ENCODE data around the gene LRIG1. TPM values are rescaled to one million over a fixed set of nuclear protein-coding genes. Genes with fewer than 3 reads are reported as not detected.

The LRIG1 gene
- total RNA-seq, 8 experiments from 2014 or later, result 15.0 to 135 (median 39.6) TPM

DNA sequence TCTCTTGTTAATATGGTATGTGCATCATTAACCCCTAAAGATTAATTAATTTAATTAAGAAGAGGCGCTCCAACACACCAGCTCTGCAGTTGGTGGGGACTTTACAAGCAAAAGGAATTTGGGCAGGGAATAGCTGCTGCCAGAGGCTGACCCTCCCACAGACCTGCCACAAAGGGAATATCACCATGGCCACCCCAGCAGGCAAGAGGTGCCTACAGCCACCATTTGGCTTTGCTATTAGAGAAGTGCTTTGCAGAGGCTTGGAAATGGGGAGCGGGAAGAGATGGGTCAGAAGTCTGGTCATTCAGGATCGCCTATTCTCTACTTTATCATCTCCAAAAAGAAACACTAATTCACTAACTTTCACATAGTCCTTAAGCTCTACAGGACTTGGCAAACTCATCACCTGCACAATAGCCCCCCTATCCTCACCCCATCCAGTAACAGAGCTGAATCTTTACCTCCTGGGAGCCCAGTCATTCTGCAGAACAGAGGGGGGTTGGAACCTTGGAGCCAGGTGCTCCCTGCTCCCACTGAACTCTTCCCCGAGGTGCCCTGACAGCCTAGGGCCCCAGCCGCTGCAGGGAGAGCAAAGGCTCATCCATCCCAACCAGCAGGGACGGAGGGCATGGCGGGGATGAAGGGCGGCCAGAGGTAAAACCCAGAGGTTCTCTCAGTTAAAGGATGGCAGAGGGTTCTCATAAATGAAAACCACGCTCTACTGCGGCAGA lies 29.7 kb downstream of the LRIG1 start:
- WGBS, 10 experiments, result 83 to 100% (median 98%) methylated on average over 1 to 8 of the region's 10 CpGs; no CpG with 5 or more reads in 2 of the 10 experiments
- ATAC-seq (replicated peaks in 6 of 8), result peak in 1 of 8 experiments; percentile 20
- no peak overlapping the region for H3K27ac ChIP-seq
- H3K4me1 ChIP-seq (replicated peaks in 1 of 2), result peaks cover 43 to 65% of the 10 kb centered on the region in 2 donors
- no peak overlapping the region for H3K4me3 ChIP-seq
- in situ Hi-C loops (cut with MboI; ENCODE audit: low pct_unique_long_range_greater_than_20kb in 2 of 9, low sequenced_read_pairs in 9 of 9, unreplicated experiment in 9 of 9), result no loop called here

DNA sequence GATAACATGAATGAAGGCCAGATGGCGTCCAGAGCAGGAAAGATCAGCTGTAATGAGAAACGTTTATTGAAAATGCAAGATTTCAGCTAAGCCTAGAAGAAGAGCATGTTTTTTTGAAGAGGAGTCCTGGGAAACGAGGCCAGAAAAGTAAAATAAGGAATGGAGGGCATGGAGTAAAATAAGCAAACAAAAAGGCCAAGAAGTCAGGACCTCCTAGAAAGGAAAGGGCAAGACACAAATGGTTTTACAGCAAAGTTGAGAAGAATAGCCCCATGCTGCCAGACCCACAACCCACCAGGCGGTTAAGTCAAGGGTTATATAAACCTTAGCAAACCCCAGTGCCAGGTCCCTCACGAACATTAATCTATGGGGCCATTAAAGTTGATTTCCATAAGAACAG lies 30.5 kb downstream of the LRIG1 start:
- no peak overlapping the region for H3K27ac ChIP-seq
- H3K4me3 ChIP-seq, result no peak overlapping the region
- in situ Hi-C loops (cut with MboI; ENCODE audit: low pct_unique_long_range_greater_than_20kb in 2 of 9, low sequenced_read_pairs in 9 of 9, unreplicated experiment in 9 of 9), result no loop called here
- H3K4me1 ChIP-seq (replicated peaks in 1 of 2), result peaks cover 34 to 56% of the 10 kb centered on the region in 2 donors
- ATAC-seq (replicated peaks in 6 of 8), result no peak
- 47 to 98% (median 85%) methylated on average over 2 to 5 of the region's 5 CpGs for WGBS, 10 experiments

DNA sequence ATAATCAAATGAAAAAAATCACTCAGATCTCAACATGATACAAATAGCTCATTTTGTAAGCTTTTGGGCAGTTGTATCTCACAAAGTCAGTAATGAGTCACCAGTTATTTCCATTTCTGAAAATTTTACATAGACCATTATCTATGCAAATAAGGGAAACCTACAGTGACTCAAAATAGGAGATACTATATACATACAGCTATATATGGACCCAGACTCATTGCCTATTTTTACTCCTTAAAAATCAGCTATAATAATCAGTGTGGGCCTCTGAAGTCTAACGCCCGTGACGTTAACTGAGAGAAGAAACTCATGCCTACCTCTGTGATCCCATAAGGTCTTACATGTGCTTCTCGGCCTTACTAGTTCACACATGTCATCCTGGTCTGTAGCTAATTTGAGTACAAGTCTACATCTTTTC lies 31.6 kb downstream of the LRIG1 start:
- H3K4me1 ChIP-seq (replicated peaks in 1 of 2), result peaks cover 33 to 53% of the 10 kb centered on the region in 2 donors
- peak in 4 of 8 experiments; percentile 31 to 89 (median 78) for ATAC-seq (replicated peaks in 6 of 8)
- 0 to 100% (median 86%) methylated on average over 1 to 4 of the region's 4 CpGs; no CpG with 5 or more reads in 1 of the 10 experiments for WGBS, 10 experiments
- in situ Hi-C loops (cut with MboI; ENCODE audit: low pct_unique_long_range_greater_than_20kb in 2 of 9, low sequenced_read_pairs in 9 of 9, unreplicated experiment in 9 of 9), result no loop called here
- H3K27ac ChIP-seq, result no peak overlapping the region
- H3K4me3 ChIP-seq, result no peak overlapping the region

DNA sequence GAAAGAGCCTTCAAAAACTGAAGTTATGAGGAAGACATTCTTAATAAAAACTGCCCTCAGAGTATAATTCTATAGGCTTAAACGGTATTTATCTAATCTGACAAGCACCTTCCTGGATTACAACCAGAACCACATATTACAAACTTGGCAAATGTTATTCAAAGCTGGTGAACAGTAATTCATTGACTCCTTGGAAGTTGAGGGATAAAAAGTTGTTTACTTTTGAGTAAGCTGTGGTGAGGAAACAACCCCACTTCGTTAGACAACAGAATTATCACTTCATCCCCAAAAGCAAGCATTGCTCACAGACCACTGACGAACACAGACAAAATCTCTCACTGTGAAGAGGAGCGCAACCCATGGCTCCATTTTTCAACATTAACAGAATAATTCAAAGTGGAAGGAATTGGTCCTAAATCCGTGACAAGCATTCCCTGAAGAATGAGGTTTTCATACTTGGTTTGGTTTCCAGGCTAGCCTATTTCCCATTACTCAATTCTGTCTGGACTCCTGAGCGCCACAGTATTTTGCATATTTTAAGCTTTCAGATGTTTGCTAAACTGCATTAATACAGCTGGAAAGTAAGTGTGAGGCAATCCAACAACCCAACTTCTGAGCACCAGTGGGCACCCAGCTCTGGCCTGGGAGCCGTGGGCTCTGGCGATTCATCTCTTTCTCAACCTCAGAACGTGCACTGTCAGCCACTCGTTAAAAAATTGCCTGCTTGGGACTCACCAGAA lies 32.7 kb downstream of the LRIG1 start:
- no peak overlapping the region for H3K27ac ChIP-seq
- H3K4me1 ChIP-seq (replicated peaks in 1 of 2), result peaks cover 35 to 53% of the 10 kb centered on the region in 2 donors
- 11 to 100% (median 76%) methylated on average over 2 to 7 of the region's 10 CpGs for WGBS, 10 experiments
- in situ Hi-C loops (cut with MboI; ENCODE audit: low pct_unique_long_range_greater_than_20kb in 2 of 9, low sequenced_read_pairs in 9 of 9, unreplicated experiment in 9 of 9), result no loop called here
- no peak overlapping the region for H3K4me3 ChIP-seq
- peak in 3 of 8 experiments; percentile 39 to 68 (median 57) for ATAC-seq (replicated peaks in 6 of 8)

DNA sequence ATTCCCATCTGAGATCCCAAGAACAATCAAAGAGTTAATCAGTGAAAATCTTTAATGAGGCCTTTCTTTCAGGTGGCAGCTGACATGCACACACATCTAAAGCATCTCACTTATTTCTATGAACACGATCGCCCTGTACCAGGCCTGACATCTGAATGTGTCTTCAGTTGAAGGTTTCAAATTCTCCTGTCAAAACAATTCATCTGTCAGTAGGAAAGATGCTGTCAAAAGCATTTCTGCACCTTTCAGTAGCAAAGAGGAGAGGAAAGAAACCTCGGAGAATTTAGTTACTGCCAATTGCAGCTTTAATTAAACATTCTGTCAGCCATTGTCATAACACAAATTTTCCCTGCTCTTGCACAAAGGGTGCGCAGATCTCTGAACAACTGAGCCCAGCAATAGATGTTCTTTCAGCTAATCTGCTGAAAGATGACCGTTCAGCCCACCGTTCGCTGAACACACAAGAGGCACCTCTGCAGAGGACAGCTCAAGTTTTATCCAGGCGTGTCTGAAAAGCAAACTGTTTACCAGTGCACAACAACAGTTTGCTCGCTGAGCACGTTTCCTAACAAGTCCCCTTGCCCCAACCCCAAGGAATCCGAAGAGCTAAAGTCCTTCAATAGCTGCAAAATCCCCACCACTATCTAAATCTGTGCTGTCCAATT lies 34.1 kb downstream of the LRIG1 start:
- no peak overlapping the region for H3K4me3 ChIP-seq
- H3K4me1 ChIP-seq (replicated peaks in 1 of 2), result peaks cover 29 to 45% of the 10 kb centered on the region in 2 donors
- ATAC-seq (replicated peaks in 6 of 8), result peak in 1 of 8 experiments; percentile 24
- WGBS, 10 experiments, result 20 to 100% (median 83%) methylated on average over 1 to 9 of the region's 11 CpGs
- no peak overlapping the region for H3K27ac ChIP-seq
- in situ Hi-C loops (cut with MboI; ENCODE audit: low pct_unique_long_range_greater_than_20kb in 2 of 9, low sequenced_read_pairs in 9 of 9, unreplicated experiment in 9 of 9), result no loop called here

DNA sequence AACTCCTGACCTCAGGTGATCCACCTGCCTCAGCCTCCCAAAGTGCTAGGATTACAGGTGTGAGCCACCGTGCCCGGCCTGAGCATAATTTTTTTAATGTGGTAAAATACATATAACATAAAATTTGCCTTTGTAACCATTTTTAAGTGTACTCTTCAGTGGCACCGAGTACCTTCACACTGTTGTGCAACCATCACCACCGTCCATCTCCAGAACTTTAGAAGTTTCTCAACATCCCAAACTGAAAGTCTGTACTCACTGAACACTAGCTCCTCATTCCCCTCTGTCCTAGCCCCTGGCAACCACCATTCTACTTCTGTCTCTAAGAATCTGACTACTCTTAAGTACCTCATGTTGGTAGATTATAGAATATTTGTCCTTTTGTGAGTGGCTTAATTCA lies 35.2 kb downstream of the LRIG1 start:
- ATAC-seq (replicated peaks in 6 of 8), result no peak
- in situ Hi-C loops (cut with MboI; ENCODE audit: low pct_unique_long_range_greater_than_20kb in 2 of 9, low sequenced_read_pairs in 9 of 9, unreplicated experiment in 9 of 9), result no loop called here
- H3K4me3 ChIP-seq, result no peak overlapping the region

DNA sequence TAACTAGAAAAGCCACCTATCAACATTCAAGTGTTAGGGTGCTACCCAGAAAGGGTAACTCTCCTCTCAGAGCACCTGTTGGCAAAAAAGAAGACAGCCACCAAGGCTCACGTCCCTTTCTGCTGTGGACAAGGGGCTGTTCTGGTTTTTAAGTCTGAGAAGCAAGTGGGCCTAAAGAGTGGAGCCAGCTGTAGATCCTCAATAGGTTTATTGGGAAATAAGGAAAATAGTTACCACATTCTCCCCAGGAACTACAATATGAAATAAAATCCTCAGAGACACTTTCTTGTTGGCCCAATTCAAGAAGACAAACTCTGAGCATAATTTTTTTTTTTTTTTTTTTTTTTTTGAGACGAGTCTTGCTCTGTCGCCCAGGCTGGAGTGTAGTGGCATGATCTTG lies 35.8 kb downstream of the LRIG1 start:
- ATAC-seq (replicated peaks in 6 of 8), result no peak
- H3K4me1 ChIP-seq (replicated peaks in 1 of 2), result peaks cover 29 to 39% of the 10 kb centered on the region in 2 donors
- H3K27ac ChIP-seq, result no peak overlapping the region
- 80 to 100% (median 100%) methylated on average over 1 to 3 of the region's 3 CpGs; no CpG with 5 or more reads in 3 of the 10 experiments for WGBS, 10 experiments
- in situ Hi-C loops (cut with MboI; ENCODE audit: low pct_unique_long_range_greater_than_20kb in 2 of 9, low sequenced_read_pairs in 9 of 9, unreplicated experiment in 9 of 9), result no loop called here
- no peak overlapping the region for H3K4me3 ChIP-seq

More for the DNA sequence above, 35.2 kb downstream of the LRIG1 start:
- Histone ChIP-seq H3K27ac (no peak overlapping the region), H3K4me1 (replicated peaks in 1 of 2) (peaks cover 29 to 39% of the 10 kb centered on the region in 2 donors)
- 67 to 100% (median 97%) methylated on average over 1 to 4 of the region's 4 CpGs; no CpG with 5 or more reads in 4 of the 10 experiments for WGBS, 10 experiments

DNA sequence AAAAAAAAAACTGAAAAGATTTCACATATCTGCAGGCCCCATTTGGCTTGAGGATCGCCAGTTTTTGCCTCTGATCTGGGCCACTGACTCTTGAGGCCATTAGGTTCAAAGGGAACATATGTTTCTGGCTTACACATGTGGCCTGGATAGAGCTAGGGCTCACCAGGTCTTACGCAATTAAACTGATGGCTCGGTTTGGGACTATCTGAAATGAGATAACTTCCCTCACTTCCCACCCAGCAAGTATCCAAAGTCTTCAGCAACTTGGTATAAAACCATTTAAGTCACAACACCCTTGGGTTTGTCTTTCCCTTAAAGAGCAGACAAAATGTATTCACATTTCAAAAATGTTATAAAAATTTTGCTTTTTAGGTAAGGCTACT lies 36.3 kb downstream of the LRIG1 start:
- Histone ChIP-seq H3K4me1 (replicated peaks in 1 of 2) (peaks cover 29 to 39% of the 10 kb centered on the region in 2 donors), H3K27ac (no peak overlapping the region), H3K4me3 (no peak overlapping the region)
- WGBS, 10 experiments, result 33 to 100% (median 87%) methylated on average over 1 to 3 of the region's 3 CpGs; no CpG with 5 or more reads in 5 of the 10 experiments
- no peak for ATAC-seq (replicated peaks in 6 of 8)
- in situ Hi-C loops (cut with MboI; ENCODE audit: low pct_unique_long_range_greater_than_20kb in 2 of 9, low sequenced_read_pairs in 9 of 9, unreplicated experiment in 9 of 9), result no loop called here

DNA sequence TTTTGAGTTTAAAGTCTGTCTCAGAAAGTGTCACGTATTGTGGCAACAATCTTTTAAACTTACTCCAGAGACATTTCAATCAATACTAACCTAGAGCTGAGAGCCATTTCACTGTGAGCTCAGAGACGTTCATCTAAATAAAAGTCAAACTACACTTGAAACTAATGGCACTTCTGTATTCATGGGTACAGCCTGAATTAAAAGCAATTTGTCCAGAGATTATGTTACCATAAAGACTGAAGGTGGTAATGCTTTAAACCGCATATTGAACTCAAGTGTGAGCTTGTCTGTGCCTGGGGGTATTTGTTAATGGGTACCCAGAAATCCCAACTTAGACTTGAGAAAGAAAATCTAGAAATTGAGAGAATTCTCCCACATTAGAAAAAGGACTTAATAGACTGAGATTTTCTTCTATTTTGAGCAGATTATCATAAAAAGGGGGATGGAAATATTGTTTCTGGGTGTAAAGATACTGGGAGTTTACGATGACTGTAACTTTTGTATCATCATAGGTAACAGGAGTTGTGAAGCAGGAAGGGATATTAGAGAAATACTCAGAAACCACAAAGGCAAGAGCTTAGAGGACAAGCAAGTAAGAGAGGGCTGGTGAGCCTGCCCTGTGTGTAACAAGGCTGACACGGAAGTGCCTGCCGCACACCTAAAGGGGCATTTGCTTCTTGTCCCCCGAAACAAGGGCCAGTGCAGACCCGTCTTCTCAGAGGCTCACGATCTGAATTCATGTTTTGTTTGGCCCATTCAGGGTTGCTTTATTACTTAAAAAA lies 36.9 kb downstream of the LRIG1 start:
- peaks cover 29 to 39% of the 10 kb centered on the region in 2 donors for H3K4me1 ChIP-seq (replicated peaks in 1 of 2)
- peak in 2 of 8 experiments; percentile 51 to 54 for ATAC-seq (replicated peaks in 6 of 8)
- in situ Hi-C loops (cut with MboI; ENCODE audit: low pct_unique_long_range_greater_than_20kb in 2 of 9, low sequenced_read_pairs in 9 of 9, unreplicated experiment in 9 of 9), result no loop called here
- 50 to 77% (median 67%) methylated on average over 2 to 8 of the region's 9 CpGs; no CpG with 5 or more reads in 1 of the 10 experiments for WGBS, 10 experiments
- no peak overlapping the region for H3K4me3 ChIP-seq
- H3K27ac ChIP-seq, result no peak overlapping the region

DNA sequence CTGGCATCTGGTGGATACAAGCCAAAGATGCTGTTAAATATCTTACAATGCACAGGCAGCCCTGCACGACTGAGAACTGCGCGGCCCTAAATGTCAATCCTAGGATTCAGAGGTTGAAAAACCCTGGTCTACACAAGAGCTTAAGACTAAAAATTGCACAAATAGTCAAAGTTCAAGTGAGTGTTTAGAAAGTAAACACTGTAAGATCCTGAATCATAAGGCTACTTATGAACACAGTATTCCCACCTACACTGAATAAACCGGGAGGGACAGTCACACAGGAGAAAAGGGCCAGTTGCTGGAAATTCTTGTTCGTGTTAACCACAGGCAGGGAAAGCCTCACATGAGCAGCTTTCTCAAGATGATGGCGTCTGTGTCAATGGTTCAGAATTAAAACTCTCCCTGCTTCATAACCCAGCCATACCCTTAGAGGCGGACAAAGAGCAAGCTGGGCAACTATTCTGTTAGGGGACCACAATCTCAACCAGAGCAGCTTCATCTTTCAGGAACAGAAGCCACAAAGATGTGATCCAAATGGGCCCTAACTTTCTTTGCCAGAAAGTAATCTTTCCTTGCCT lies 37.7 kb downstream of the LRIG1 start:
- ATAC-seq (replicated peaks in 6 of 8), result peak in 1 of 8 experiments; percentile 25
- WGBS, 10 experiments, result 50 to 97% (median 84%) methylated on average over 2 to 7 of the region's 7 CpGs; no CpG with 5 or more reads in 2 of the 10 experiments
- Histone ChIP-seq H3K4me3 (no peak overlapping the region), H3K27ac (no peak overlapping the region), H3K4me1 (replicated peaks in 1 of 2) (peaks cover 26 to 33% of the 10 kb centered on the region in 2 donors)
- in situ Hi-C loops (cut with MboI; ENCODE audit: low pct_unique_long_range_greater_than_20kb in 2 of 9, low sequenced_read_pairs in 9 of 9, unreplicated experiment in 9 of 9), result no loop called here

DNA sequence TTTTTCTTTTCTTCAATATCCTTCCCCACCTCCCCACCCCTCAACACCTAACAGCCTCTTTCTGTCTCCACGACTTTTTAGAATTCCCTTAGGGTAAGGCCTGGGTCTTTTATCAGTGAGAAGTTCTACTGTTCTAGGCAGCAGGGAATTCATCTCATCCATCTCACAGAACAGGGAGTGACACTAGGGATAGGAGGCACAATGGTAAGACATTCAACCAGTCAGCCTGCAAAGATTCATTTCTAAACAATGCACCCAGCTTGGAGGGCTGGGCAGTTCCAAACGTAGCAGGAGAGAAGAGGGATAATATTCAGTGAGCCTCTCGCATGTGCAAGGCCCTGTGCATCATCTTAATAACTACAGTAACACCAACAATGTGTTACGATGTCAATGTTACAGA lies 43.6 kb downstream of the LRIG1 start:
- in situ Hi-C loops (cut with MboI; ENCODE audit: low pct_unique_long_range_greater_than_20kb in 2 of 9, low sequenced_read_pairs in 9 of 9, unreplicated experiment in 9 of 9), result no loop called here
- 6 to 70% (median 43%) methylated on average over 2 to 3 of the region's 4 CpGs; no CpG with 5 or more reads in 5 of the 10 experiments for WGBS, 10 experiments
- peak overlapping the region; percentile 43 to 56 for H3K27ac ChIP-seq
- no peak overlapping the region for H3K4me3 ChIP-seq
- peaks cover 34 to 44% of the 10 kb centered on the region in 2 donors for H3K4me1 ChIP-seq (replicated peaks in 1 of 2)
- peak in 6 of 8 experiments; percentile 14 to 86 (median 80) for ATAC-seq (replicated peaks in 6 of 8)

DNA sequence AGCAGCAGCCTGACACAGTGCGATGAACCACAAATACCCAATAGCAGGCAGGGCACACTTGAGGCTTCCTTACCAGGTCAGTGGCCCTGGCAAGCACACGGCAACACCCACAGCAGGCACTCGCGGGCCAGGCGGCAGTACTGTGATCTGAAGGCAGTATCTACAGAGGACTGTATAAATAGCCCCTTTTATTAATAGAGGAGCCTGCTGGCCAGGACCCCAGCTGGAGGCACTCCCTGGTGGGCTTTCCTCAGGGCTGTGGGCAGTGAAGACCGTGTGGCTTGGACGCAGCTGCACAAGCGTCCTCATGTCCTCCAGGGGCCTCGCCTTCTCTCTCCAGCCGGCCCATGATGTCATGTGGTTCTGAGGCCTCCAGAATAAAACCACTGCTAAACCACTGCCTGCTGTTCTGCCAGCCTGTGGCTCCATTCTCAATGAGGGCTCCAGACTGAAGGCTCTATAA lies 44.1 kb downstream of the LRIG1 start:
- peak in 6 of 8 experiments; percentile 29 to 91 (median 90) for ATAC-seq (replicated peaks in 6 of 8)
- H3K4me1 ChIP-seq (replicated peaks in 1 of 2), result peaks cover 36 to 49% of the 10 kb centered on the region in 2 donors
- 28 to 100% (median 72%) methylated on average over 1 to 9 of the region's 10 CpGs; no CpG with 5 or more reads in 3 of the 10 experiments for WGBS, 10 experiments
- H3K4me3 ChIP-seq, result no peak overlapping the region
- H3K27ac ChIP-seq, result peak overlapping the region; percentile 43 to 56
- in situ Hi-C loops (cut with MboI; ENCODE audit: low pct_unique_long_range_greater_than_20kb in 2 of 9, low sequenced_read_pairs in 9 of 9, unreplicated experiment in 9 of 9), result no loop called here
